AG04449 (cell line): ENCODE results near the gene GCHFR.

Source experiments
- CTCF ChIA-PET: fragments of 350-600 bp; formaldehyde crosslinking; extraction: SDS; loops from one replicate; lab custom pipeline; 2021; ENCODE audit warnings: antibody characterized with exemption; lab: Yijun Ruan, JAX
- POLR2A ChIA-PET: fragments of 400-600, 350-600 bp; formaldehyde crosslinking; extraction: SDS; loops from one replicate; lab custom pipeline; 2020; ENCODE audit warnings: antibody characterized with exemption, inconsistent platforms; lab: Yijun Ruan, JAX
- DNase-seq: peaks from one replicate; pipeline ENCODE4 v3.0.0-alpha.2; 2010; ENCODE audit warnings: low read depth, low spot score
- H3K4me3 ChIP-seq: 2 replicates; pipeline ENCODE4 v1.5.1; 2011; ENCODE audit warnings: low read depth, mild to moderate bottlenecking, control low read depth, low read length
- TF ChIP-seq, protein P1 (sequence below): IDR thresholded peaks from one replicate; pipeline ENCODE4 v1.5.1; 2011; ENCODE audit warnings: mild to moderate bottlenecking, moderate library complexity, low read length, control low read depth, inconsistent platforms; ENCODE audit not compliant: insufficient read depth; ENCODE audit errors: missing control alignments

GCHFR gene

DNA sequence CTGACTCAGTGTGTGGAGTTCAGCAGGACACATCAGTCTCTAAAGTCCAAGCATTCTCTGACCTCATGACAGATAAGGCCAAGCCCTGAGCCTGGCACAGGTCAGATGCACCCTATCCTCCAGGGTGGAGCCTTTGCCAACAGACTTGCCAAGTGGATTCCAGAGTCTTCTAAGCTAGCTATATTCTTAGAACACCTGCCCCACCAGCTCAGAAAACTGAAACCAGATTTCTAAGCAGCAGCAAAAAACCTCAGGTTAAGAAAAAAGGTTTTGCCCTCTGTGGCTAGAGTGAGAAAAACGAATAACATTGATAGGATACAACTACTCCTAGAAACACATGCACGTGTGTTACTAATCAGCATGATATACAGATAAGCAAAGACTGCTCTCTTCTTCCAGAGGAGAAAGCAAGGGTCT is 20.4 kb upstream of the GCHFR start:
- no peak overlapping the region for H3K4me3 ChIP-seq
- ChIA-PET POLR2A (no interaction called here), CTCF (interaction anchor here (0.9 to 5.6 kb wide), 7 partner anchors 7 to 151 kb away, joined by 3 to 37 read pairs (median 5); partner anchors contain the start of gene VPS18)
- no peak for DNase-seq
- TF ChIP-seq, protein P1, sequence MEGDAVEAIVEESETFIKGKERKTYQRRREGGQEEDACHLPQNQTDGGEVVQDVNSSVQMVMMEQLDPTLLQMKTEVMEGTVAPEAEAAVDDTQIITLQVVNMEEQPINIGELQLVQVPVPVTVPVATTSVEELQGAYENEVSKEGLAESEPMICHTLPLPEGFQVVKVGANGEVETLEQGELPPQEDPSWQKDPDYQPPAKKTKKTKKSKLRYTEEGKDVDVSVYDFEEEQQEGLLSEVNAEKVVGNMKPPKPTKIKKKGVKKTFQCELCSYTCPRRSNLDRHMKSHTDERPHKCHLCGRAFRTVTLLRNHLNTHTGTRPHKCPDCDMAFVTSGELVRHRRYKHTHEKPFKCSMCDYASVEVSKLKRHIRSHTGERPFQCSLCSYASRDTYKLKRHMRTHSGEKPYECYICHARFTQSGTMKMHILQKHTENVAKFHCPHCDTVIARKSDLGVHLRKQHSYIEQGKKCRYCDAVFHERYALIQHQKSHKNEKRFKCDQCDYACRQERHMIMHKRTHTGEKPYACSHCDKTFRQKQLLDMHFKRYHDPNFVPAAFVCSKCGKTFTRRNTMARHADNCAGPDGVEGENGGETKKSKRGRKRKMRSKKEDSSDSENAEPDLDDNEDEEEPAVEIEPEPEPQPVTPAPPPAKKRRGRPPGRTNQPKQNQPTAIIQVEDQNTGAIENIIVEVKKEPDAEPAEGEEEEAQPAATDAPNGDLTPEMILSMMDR = no peak

DNA sequence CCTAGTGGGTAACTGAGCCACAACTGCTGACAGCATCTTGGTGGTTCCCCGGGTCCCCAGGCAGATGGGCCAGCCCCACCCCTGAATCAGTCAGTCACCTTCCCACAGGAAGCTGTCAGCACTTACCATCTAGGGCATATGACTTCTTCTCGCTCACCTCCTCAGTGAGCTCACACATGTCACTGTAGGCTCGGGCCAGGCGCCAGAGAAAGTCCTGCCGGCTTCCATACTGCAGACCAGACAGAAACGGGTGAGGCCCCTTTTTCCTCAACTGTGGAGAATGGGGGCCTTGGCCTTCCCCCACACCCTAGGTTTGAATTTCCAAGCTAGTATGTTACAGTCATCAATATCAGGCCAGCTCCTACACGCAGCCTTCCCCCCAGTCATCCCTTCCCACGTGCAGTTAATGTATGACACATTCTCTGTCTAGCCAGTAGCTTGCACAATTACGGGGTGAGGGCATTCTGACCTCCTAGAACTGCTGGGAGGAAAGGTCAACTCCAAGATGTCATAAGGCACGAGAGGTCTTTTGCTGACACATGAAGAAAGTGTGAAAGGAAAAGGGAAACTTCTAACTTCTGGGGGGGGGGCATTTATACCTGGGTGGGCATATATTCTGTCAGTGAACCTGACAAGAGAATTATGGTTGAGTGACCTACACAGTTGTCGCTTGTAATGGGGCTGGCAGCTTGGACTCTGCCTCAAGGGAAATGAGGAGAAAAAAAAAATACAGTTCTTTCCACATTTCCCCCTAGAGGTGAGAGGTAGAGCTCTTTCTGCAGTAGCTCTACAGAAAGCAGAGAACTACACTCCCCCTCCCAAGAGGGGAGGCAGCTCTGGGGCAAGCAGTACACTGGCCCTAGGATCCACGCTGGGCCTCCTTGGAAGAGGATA is 19.7 kb upstream of the GCHFR start:
- DNase-seq = no peak
- TF ChIP-seq, protein P1 = no peak
- no peak overlapping the region for H3K4me3 ChIP-seq
- CTCF ChIA-PET = interaction anchor here (0.9 to 5.6 kb wide), 9 partner anchors 8 to 151 kb away, joined by 3 to 37 read pairs (median 5); partner anchors contain the start of genes RMDN3 and VPS18
- POLR2A ChIA-PET = no interaction called here

DNA sequence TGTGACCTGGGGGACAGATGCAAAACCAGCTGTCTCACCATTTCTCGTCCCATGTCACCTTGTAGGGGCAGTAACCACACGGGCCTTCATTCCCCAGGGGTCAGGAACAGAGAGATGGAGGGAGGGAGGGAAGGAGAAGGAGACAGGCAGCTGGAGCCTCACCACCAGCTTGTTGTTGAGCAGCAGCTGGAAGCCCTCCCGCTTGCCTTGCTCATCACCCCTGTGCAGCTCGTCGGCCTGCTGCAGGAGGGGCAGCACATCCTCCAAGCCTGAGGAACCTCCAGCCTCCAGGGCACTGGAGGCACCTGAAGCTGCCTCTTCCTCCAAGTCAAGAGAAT is 19.1 kb upstream of the GCHFR start:
- ChIA-PET POLR2A (interaction anchor here (0.6 kb wide), 1 partner anchor 160 kb away, joined by 4 read pairs; no protein-coding TSS in a partner anchor), CTCF (interaction anchor here (1.4 to 5.6 kb wide), 7 partner anchors 9 to 150 kb away, joined by 3 to 37 read pairs (median 5); partner anchors contain the start of genes RMDN3 and VPS18)
- TF ChIP-seq, protein P1 = no peak
- no peak for DNase-seq
- no peak overlapping the region for H3K4me3 ChIP-seq

DNA sequence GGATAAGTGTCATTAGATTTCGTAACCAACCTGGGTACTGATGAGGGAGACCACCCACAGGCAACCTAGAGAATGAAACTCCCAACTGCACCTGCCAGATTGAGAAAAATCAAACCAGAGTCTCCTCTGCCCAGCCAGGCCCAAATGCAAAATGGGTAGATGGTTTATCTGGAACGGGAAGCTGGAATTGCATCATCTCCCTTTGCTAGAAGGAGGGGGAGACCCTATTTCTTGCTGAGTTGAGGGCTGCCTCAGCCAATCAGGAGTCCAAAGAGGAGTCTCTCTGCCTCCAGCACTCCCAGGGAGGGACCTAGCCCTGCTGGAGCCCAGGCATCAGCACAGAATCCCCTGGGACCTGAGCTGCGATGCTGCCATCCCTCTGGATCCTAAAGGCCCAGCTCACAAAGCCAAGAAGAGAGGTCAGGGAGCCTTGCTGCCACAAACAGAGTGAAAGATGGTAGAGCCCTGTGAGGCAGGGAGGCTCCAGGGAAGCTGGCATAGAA is 16.9 kb upstream of the GCHFR start:
- ChIA-PET CTCF (interaction anchor here (0.6 to 5.6 kb wide), 18 partner anchors 9 to 148 kb away, joined by 3 to 37 read pairs (median 4); partner anchors contain the start of genes GCHFR and VPS18), POLR2A (no interaction called here)
- TF ChIP-seq, protein P1 = no peak
- H3K4me3 ChIP-seq = no peak overlapping the region
- no peak for DNase-seq

DNA sequence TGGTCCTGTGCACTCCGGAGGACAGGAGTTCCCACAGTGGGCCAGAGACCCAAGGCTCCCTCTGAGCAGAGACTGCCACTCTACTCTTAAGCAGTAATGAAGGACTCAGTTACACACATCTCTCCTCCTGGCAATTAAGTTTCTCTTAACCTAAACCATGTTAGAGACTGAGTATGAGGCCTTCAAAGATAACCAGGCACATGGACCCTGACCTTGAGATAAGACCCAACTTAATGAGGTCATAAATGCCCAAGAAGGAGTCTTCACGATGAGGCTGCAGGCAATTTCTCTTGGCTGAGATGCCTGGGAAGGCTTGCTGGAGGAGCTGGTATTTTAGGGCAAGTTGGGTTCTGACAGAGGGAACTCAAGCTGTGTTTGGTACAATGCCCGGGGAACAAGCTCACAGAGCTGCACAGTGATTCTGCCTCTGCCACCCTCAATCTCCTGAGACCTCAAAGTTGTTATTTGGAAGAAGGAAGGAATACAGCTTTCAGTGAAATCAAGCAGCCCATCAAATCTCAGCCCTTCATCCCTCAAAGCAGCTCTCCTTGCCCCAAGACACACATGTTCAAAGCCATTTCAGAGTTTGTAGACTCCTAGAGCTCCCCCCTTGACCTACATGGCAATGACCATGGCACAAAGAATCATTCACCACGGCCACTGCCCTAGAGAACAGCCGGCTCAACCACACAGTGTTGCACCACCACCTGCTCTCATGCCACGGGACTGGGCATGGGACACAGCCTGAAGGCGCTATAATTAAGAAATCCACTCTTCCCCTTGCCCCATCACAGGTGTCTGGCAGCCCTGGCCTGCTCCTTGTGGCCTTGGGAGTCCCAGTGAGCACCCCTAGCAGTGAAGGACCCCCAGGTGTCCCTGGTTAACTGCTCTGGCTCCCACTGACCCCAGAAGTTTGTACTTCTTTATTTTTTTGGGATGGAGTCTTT is 15.9 kb upstream of the GCHFR start:
- TF ChIP-seq, protein P1 = no peak
- POLR2A ChIA-PET = no interaction called here
- CTCF ChIA-PET = interaction anchor here (1.0 to 5.6 kb wide), 7 partner anchors 10 to 147 kb away, joined by 3 to 37 read pairs (median 4); partner anchors contain the start of genes GCHFR and VPS18
- no peak overlapping the region for H3K4me3 ChIP-seq
- DNase-seq = no peak
